Germinal center (tissue), 1 donor: ENCODE data around the gene EPX.

Experiments used
- DNase-seq: peaks from one replicate; pipeline ENCODE4 v3.0.0; 2012; ENCODE audit warnings: mixed read lengths, low spot score

EPX gene

GRCh38 chr17:58229384-58229783 is 36.9 kb downstream of the EPX start:
- no peak for DNase-seq

- no peak for DNase-seq
Measured at GRCh38 chr17:58229881-58230280, 37.4 kb downstream of the EPX start.

GRCh38 chr17:58231641-58232040 is 39.1 kb downstream of the EPX start:
- no peak for DNase-seq

- peak; percentile 57 for DNase-seq
Measured at GRCh38 chr17:58232707-58233156, 40.2 kb downstream of the EPX start.

GRCh38 chr17:58233543-58233942 is 41.0 kb downstream of the EPX start:
- DNase-seq, result peak; percentile 65

- no peak for DNase-seq
Measured at GRCh38 chr17:58234512-58234911, 42.0 kb downstream of the EPX start.

- DNase-seq, result no peak
Measured at GRCh38 chr17:58235821-58236220, 43.3 kb downstream of the EPX start.

- no peak for DNase-seq
Measured at GRCh38 chr17:58236394-58236793, 43.9 kb downstream of the EPX start.

GRCh38 chr17:58238147-58238634 is 45.7 kb downstream of the EPX start, which contains the start of gene LPO:
LPO (plus strand) TSS chr17:58238584; CDS start chr17:58242980, 4,396 bp downstream.
- no peak for DNase-seq

- DNase-seq, result no peak
Measured at GRCh38 chr17:58239987-58240386, 47.5 kb downstream of the EPX start.

GRCh38 chr17:58242171-58242784 is 49.8 kb downstream of the EPX start:
- no peak for DNase-seq

GRCh38 chr17:58244963-58245362 is 52.4 kb downstream of the EPX start:
- DNase-seq, result no peak

- no peak for DNase-seq
Measured at GRCh38 chr17:58245428-58246103, 53.0 kb downstream of the EPX start.

GRCh38 chr17:58246104-58246740 is 53.7 kb downstream of the EPX start:
- DNase-seq, result no peak

- DNase-seq, result no peak
Measured at GRCh38 chr17:58246781-58247180, 54.3 kb downstream of the EPX start.

GRCh38 chr17:58247511-58248363 is 55.2 kb downstream of the EPX start:
- DNase-seq, result no peak

GRCh38 chr17:58248955-58249269 is 56.4 kb downstream of the EPX start:
- DNase-seq, result no peak

GRCh38 chr17:58249270-58250133 is 57.0 kb downstream of the EPX start:
- DNase-seq, result peak; percentile 91

- no peak for DNase-seq
Measured at GRCh38 chr17:58250344-58251011, 58.0 kb downstream of the EPX start.

GRCh38 chr17:58252141-58252540 is 59.6 kb downstream of the EPX start:
- no peak for DNase-seq

- DNase-seq, result no peak
Measured at GRCh38 chr17:58253082-58253481, 60.6 kb downstream of the EPX start.
